ENCODE results near the gene PLA2G4B. TPM values are rescaled to one million over a fixed set of nuclear protein-coding genes. Genes with fewer than 3 reads are reported as not detected.

The PLA2G4B gene
- total RNA-seq, 2 experiments from 2014 or later, result 21.5 to 26.0 TPM

GRCh38 chr15:41839781-41840491 is 1.3 kb downstream of the PLA2G4B start:
- H3K27ac Mint-ChIP-seq, result no peak overlapping the region

GRCh38 chr15:41840673-41841072 is 2.0 kb downstream of the PLA2G4B start:
- no peaks in the 10 kb centered on the region for H3K27me3 Mint-ChIP-seq

More at GRCh38 chr15:41839781-41840491, 1.3 kb downstream of the PLA2G4B start:
- POLR2A ChIA-PET, result no interaction called here
- no peaks in the 10 kb centered on the region for H3K27me3 Mint-ChIP-seq
- ATAC-seq (ENCODE audit: low read depth) (no peak), DNase-seq (no peak)
- H3K4me1 Mint-ChIP-seq, result peaks cover 4% of the 10 kb centered on the region
- H3K9me3 Mint-ChIP-seq, result no peaks in the 10 kb centered on the region
- no peak overlapping the region for H3K4me3 Mint-ChIP-seq
- H3K36me3 Mint-ChIP-seq, result peaks cover 3% of the 10 kb centered on the region

GRCh38 chr15:41841131-41841530 is 2.5 kb downstream of the PLA2G4B start:
- POLR2A ChIA-PET, result no interaction called here
- H3K4me1 Mint-ChIP-seq, result no peaks in the 10 kb centered on the region

More at GRCh38 chr15:41840673-41841072, 2.0 kb downstream of the PLA2G4B start:
- DNase-seq (no peak), ATAC-seq (ENCODE audit: low read depth) (no peak)
- peaks cover 2% of the 10 kb centered on the region for H3K4me1 Mint-ChIP-seq
- H3K27ac Mint-ChIP-seq, result no peak overlapping the region
- peaks cover 3% of the 10 kb centered on the region for H3K36me3 Mint-ChIP-seq
- POLR2A ChIA-PET, result no interaction called here
- H3K9me3 Mint-ChIP-seq, result no peaks in the 10 kb centered on the region
- no peak overlapping the region for H3K4me3 Mint-ChIP-seq

GRCh38 chr15:41842229-41842628 is 3.6 kb downstream of the PLA2G4B start:
- Mint-ChIP-seq H3K27ac (no peak overlapping the region), H3K4me3 (no peak overlapping the region), H3K4me1 (no peaks in the 10 kb centered on the region), H3K36me3 (peaks cover 2% of the 10 kb centered on the region), H3K27me3 (no peaks in the 10 kb centered on the region), H3K9me3 (no peaks in the 10 kb centered on the region)
- POLR2A ChIA-PET, result no interaction called here
- ATAC-seq (ENCODE audit: low read depth) (no peak), DNase-seq (no peak)

More at GRCh38 chr15:41841131-41841530, 2.5 kb downstream of the PLA2G4B start:
- Mint-ChIP-seq H3K27ac (no peak overlapping the region), H3K36me3 (peaks cover 3% of the 10 kb centered on the region), H3K4me3 (no peak overlapping the region), H3K9me3 (no peaks in the 10 kb centered on the region), H3K27me3 (no peaks in the 10 kb centered on the region)
- no peak for ATAC-seq (ENCODE audit: low read depth)
- no peak for DNase-seq

GRCh38 chr15:41843571-41843970 is 4.9 kb downstream of the PLA2G4B start:
- POLR2A ChIA-PET, result interaction anchor here (0.6 to 1.3 kb wide), 2 partner anchors 17 to 62 kb away, joined by 3 read pairs; no protein-coding TSS in a partner anchor
- no peak overlapping the region for H3K27ac Mint-ChIP-seq
- ATAC-seq (ENCODE audit: low read depth) (no peak), DNase-seq (no peak)
- H3K36me3 Mint-ChIP-seq, result no peaks in the 10 kb centered on the region
- H3K4me3 Mint-ChIP-seq, result no peak overlapping the region
- H3K4me1 Mint-ChIP-seq, result no peaks in the 10 kb centered on the region
- H3K9me3 Mint-ChIP-seq, result no peaks in the 10 kb centered on the region
- no peaks in the 10 kb centered on the region for H3K27me3 Mint-ChIP-seq

GRCh38 chr15:41844814-41845213 is 6.2 kb downstream of the PLA2G4B start:
- no peaks in the 10 kb centered on the region for H3K36me3 Mint-ChIP-seq
- H3K27ac Mint-ChIP-seq, result no peak overlapping the region
- no peaks in the 10 kb centered on the region for H3K27me3 Mint-ChIP-seq
- DNase-seq (no peak), ATAC-seq (ENCODE audit: low read depth) (no peak)
- H3K4me1 Mint-ChIP-seq, result no peaks in the 10 kb centered on the region
- no peak overlapping the region for H3K4me3 Mint-ChIP-seq
- POLR2A ChIA-PET, result interaction anchor here (1.3 kb wide), 1 partner anchor 18 kb away, joined by 3 read pairs; no protein-coding TSS in a partner anchor
- H3K9me3 Mint-ChIP-seq, result no peaks in the 10 kb centered on the region

GRCh38 chr15:41847206-41847605 is 8.6 kb downstream of the PLA2G4B start:
- POLR2A ChIA-PET, result interaction anchor here (0.6 kb wide), 1 partner anchor 398 kb away, joined by 3 read pairs; no protein-coding TSS in a partner anchor
- peaks cover 1% of the 10 kb centered on the region for H3K27me3 Mint-ChIP-seq
- ATAC-seq (ENCODE audit: low read depth) (no peak), DNase-seq (no peak)
- no peaks in the 10 kb centered on the region for H3K4me1 Mint-ChIP-seq
- H3K36me3 Mint-ChIP-seq, result no peaks in the 10 kb centered on the region
- H3K9me3 Mint-ChIP-seq, result no peaks in the 10 kb centered on the region
- no peak overlapping the region for H3K4me3 Mint-ChIP-seq
- H3K27ac Mint-ChIP-seq, result no peak overlapping the region

- Mint-ChIP-seq H3K9me3 (no peaks in the 10 kb centered on the region), H3K27ac (no peak overlapping the region), H3K4me1 (no peaks in the 10 kb centered on the region), H3K4me3 (no peak overlapping the region), H3K27me3 (peaks cover 1% of the 10 kb centered on the region), H3K36me3 (no peaks in the 10 kb centered on the region)
- no peak for ATAC-seq (ENCODE audit: low read depth)
- POLR2A ChIA-PET, result no interaction called here
- no peak for DNase-seq
These were observed 9.3 kb downstream of the PLA2G4B start for GRCh38 chr15:41847981-41848380.

GRCh38 chr15:41848631-41849030 is 10.0 kb downstream of the PLA2G4B start:
- no peak for DNase-seq
- Mint-ChIP-seq H3K9me3 (no peaks in the 10 kb centered on the region), H3K4me1 (no peaks in the 10 kb centered on the region), H3K36me3 (no peaks in the 10 kb centered on the region), H3K27ac (no peak overlapping the region), H3K27me3 (peaks cover 1% of the 10 kb centered on the region), H3K4me3 (no peak overlapping the region)
- no peak for ATAC-seq (ENCODE audit: low read depth)
- POLR2A ChIA-PET, result no interaction called here

- H3K27me3 Mint-ChIP-seq, result peaks cover 1% of the 10 kb centered on the region
- H3K4me3 Mint-ChIP-seq, result no peak overlapping the region
- H3K36me3 Mint-ChIP-seq, result no peaks in the 10 kb centered on the region
- no peaks in the 10 kb centered on the region for H3K9me3 Mint-ChIP-seq
- ATAC-seq (ENCODE audit: low read depth), result no peak
- POLR2A ChIA-PET, result no interaction called here
- no peak overlapping the region for H3K27ac Mint-ChIP-seq
- DNase-seq, result no peak
- H3K4me1 Mint-ChIP-seq, result no peaks in the 10 kb centered on the region
These were observed 10.6 kb downstream of the PLA2G4B start for GRCh38 chr15:41849204-41849603.

GRCh38 chr15:41849861-41850260 is 11.2 kb downstream of the PLA2G4B start:
- Mint-ChIP-seq H3K4me1 (no peaks in the 10 kb centered on the region), H3K27ac (no peak overlapping the region), H3K27me3 (peaks cover 1% of the 10 kb centered on the region), H3K36me3 (no peaks in the 10 kb centered on the region), H3K4me3 (no peak overlapping the region), H3K9me3 (no peaks in the 10 kb centered on the region)
- DNase-seq (no peak), ATAC-seq (ENCODE audit: low read depth) (no peak)
- POLR2A ChIA-PET, result no interaction called here

- ATAC-seq (ENCODE audit: low read depth), result no peak
- DNase-seq, result no peak
- no peak overlapping the region for H3K27ac Mint-ChIP-seq
- no peak overlapping the region for H3K4me3 Mint-ChIP-seq
- POLR2A ChIA-PET, result interaction anchor here (1.0 kb wide), 1 partner anchor 19 kb away, joined by 7 read pairs; no protein-coding TSS in a partner anchor
- H3K27me3 Mint-ChIP-seq, result peaks cover 1% of the 10 kb centered on the region
- H3K4me1 Mint-ChIP-seq, result no peaks in the 10 kb centered on the region
- H3K36me3 Mint-ChIP-seq, result no peaks in the 10 kb centered on the region
- no peaks in the 10 kb centered on the region for H3K9me3 Mint-ChIP-seq
These were observed 12.0 kb downstream of the PLA2G4B start for GRCh38 chr15:41850482-41851166.

- no peak overlapping the region for H3K27ac Mint-ChIP-seq
- POLR2A ChIA-PET, result interaction anchor here (1.0 kb wide), 1 partner anchor 19 kb away, joined by 7 read pairs; no protein-coding TSS in a partner anchor
These were observed 12.5 kb downstream of the PLA2G4B start for GRCh38 chr15:41851167-41851523.

More at GRCh38 chr15:41851167-41851523, 12.5 kb downstream of the PLA2G4B start:
- Mint-ChIP-seq H3K9me3 (no peaks in the 10 kb centered on the region), H3K27me3 (peaks cover 1% of the 10 kb centered on the region), H3K4me1 (no peaks in the 10 kb centered on the region), H3K4me3 (no peak overlapping the region), H3K36me3 (no peaks in the 10 kb centered on the region)
- ATAC-seq (ENCODE audit: low read depth), result no peak
- DNase-seq, result no peak
